Measurements from ENCODE around the gene TMEM79.

Gene TMEM79

GRCh38 chr1:156284112-156284511 lies at the start of gene TMEM79:
TMEM79 (plus strand) TSS chr1:156284325; CDS start chr1:156285227, 902 bp downstream.
- DNase-seq: no peak

GRCh38 chr1:156236164-156236563 lies 48.0 kb upstream of the TMEM79 start:
- DNase-seq: no peak

GRCh38 chr1:156238248-156238647 lies 45.9 kb upstream of the TMEM79 start:
- DNase-seq: no peak

- DNase-seq: no peak
These were observed 42.8 kb upstream of the TMEM79 start for GRCh38 chr1:156241311-156241811.

GRCh38 chr1:156241926-156242325 lies 42.2 kb upstream of the TMEM79 start, which contains the start of gene BGLAP:
BGLAP (plus strand) TSS chr1:156242184; CDS start chr1:156242232, 48 bp downstream.
- DNase-seq: no peak

- no peak for DNase-seq
These were observed 41.4 kb upstream of the TMEM79 start for GRCh38 chr1:156242738-156243137.

- no peak for DNase-seq
These were observed 40.0 kb upstream of the TMEM79 start for GRCh38 chr1:156244126-156244525.

GRCh38 chr1:156244712-156245111 lies 39.4 kb upstream of the TMEM79 start:
- no peak for DNase-seq

- DNase-seq: peak; percentile 30
These were observed 38.5 kb upstream of the TMEM79 start for GRCh38 chr1:156245451-156246232.

GRCh38 chr1:156246241-156246780 lies 37.8 kb upstream of the TMEM79 start:
- DNase-seq: no peak

- no peak for DNase-seq
These were observed 37.2 kb upstream of the TMEM79 start for GRCh38 chr1:156246781-156247459.

GRCh38 chr1:156247460-156248322 lies 36.4 kb upstream of the TMEM79 start, which contains the start of gene PAQR6:
PAQR6 (minus strand) TSS chr1:156248056; CDS start chr1:156246731, 1,325 bp downstream.
- DNase-seq: no peak

- DNase-seq: no peak
These were observed 35.8 kb upstream of the TMEM79 start for GRCh38 chr1:156248323-156248683.

GRCh38 chr1:156249593-156249992 lies 34.5 kb upstream of the TMEM79 start:
- no peak for DNase-seq

- DNase-seq: no peak
These were observed 32.6 kb upstream of the TMEM79 start for GRCh38 chr1:156251527-156251926.

- no peak for DNase-seq
These were observed 30.5 kb upstream of the TMEM79 start for GRCh38 chr1:156253634-156254033.

GRCh38 chr1:156257711-156258110 lies 26.4 kb upstream of the TMEM79 start:
- DNase-seq: no peak

GRCh38 chr1:156258859-156259258 lies 25.3 kb upstream of the TMEM79 start:
- no peak for DNase-seq

- no peak for DNase-seq
These were observed 24.3 kb upstream of the TMEM79 start for GRCh38 chr1:156259805-156260204.

GRCh38 chr1:156260896-156261295 lies 23.2 kb upstream of the TMEM79 start:
- no peak for DNase-seq

GRCh38 chr1:156262461-156263287 lies 21.5 kb upstream of the TMEM79 start:
- no peak for DNase-seq

GRCh38 chr1:156263288-156263655 lies 20.9 kb upstream of the TMEM79 start:
- no peak for DNase-seq
